B cell (primary cell): ENCODE measurements around the gene TPCN2. TPM values are rescaled to one million over a fixed set of nuclear protein-coding genes. Genes with fewer than 3 reads are reported as not detected.

ENCODE experiments used
- ATAC-seq: fragments of 200-7000 bp; cut with Tn5 transposase; one replicate; pipeline ENCODE4 v1.10.0; 2021; ENCODE audit warnings: low read depth, mild to moderate bottlenecking, moderate number of reproducible peaks, moderate library complexity
- CTCF ChIA-PET: fragments of 350-600 bp; sonication (Branson Sonifier 250); formaldehyde crosslinking; loops from one replicate; lab custom pipeline; 2021; ENCODE audit warnings: antibody characterized with exemption, inconsistent platforms; lab: Charles Lee
- POLR2A ChIA-PET: fragments of 350-600 bp; sonication (Branson Sonifier 250); formaldehyde crosslinking; loops from one replicate; lab custom pipeline; 2021; ENCODE audit warnings: antibody characterized with exemption; lab: Charles Lee
- DNase-seq: peaks from one replicate; pipeline ENCODE4 v3.0.0; 2013
- H2AFZ ChIP-seq: 2 replicates; pipeline ENCODE4 v1.6.1; 2012; ENCODE audit warnings: mild to moderate bottlenecking, low read depth, low read length; ENCODE audit not compliant: insufficient read depth, poor library complexity, severe bottlenecking
- H3K27ac ChIP-seq, 2 donors: 1 replicate in 1 of 2; 2 replicates in 1 of 2; pipeline ENCODE4 v1.5.1; 2012 to 2013; ENCODE audit warnings: low read length in 2 of 2, mild to moderate bottlenecking in 2 of 2, moderate library complexity in 1 of 2
- H3K27me3 ChIP-seq, 4 experiments: fragments of 200-600 bp in 1 of 4; sonication (generic) in 1 of 4; replicated peaks in 1 of 4; 1 replicate in 2 of 4; 2 replicates in 2 of 4; pipeline versions ENCODE4 v1.6.1 to v1.7.0; 2013 to 2016; ENCODE audit warnings: low read length in 3 of 4, mild to moderate bottlenecking in 2 of 4, mixed read lengths in 1 of 4, moderate library complexity in 1 of 4; ENCODE audit not compliant: insufficient read depth in 4 of 4, control insufficient read depth in 3 of 4; ENCODE audit errors: control extremely low read depth in 1 of 4
- H3K36me3 ChIP-seq, 2 experiments: replicated peaks in 1 of 2; 1 replicate in 1 of 2; 2 replicates in 1 of 2; pipeline versions ENCODE4 v1.6.1 to v1.7.1; 2013; ENCODE audit warnings: low read length in 1 of 2; ENCODE audit not compliant: insufficient read depth in 2 of 2, control insufficient read depth in 1 of 2; ENCODE audit errors: control extremely low read depth in 1 of 2, extremely low read depth in 1 of 2
- H3K4me1 ChIP-seq, 2 donors: fragments of 200-600 bp in 1 of 2; sonication (generic) in 1 of 2; 1 replicate in 1 of 2; 2 replicates in 1 of 2; pipeline versions ENCODE4 v1.5.1 to v1.6.1; 2013 to 2017; ENCODE audit warnings: low read length in 2 of 2; ENCODE audit not compliant: control insufficient read depth in 2 of 2, insufficient read depth in 2 of 2
- H3K4me2 ChIP-seq: replicated peaks from 2 replicates; pipeline ENCODE3; 2012; ENCODE audit warnings: mild to moderate bottlenecking, low read depth, low read length; ENCODE audit not compliant: poor library complexity, severe bottlenecking
- H3K4me3 ChIP-seq, 5 experiments: fragments of 200-600 bp in 1 of 5; sonication (generic) in 1 of 5; 1 replicate in 3 of 5; 2 replicates in 2 of 5; pipeline versions ENCODE4 v1.5.1 to v1.7.0; 2011 to 2016; ENCODE audit warnings: low read length in 4 of 5, mild to moderate bottlenecking in 4 of 5, low read depth in 2 of 5, control low read depth in 1 of 5, moderate library complexity in 1 of 5; ENCODE audit not compliant: insufficient read depth in 1 of 5; ENCODE audit errors: control extremely low read depth in 1 of 5, extremely low read depth in 1 of 5
- H3K79me2 ChIP-seq: fragments of 200-600 bp; sonication (generic); one replicate; pipeline ENCODE4 v1.6.0; 2016; ENCODE audit warnings: low read length; ENCODE audit not compliant: control insufficient read depth, insufficient read depth
- H3K9ac ChIP-seq: fragments of 200-600 bp; sonication (generic); 2 replicates; pipeline ENCODE4 v1.6.1; 2017; ENCODE audit warnings: mild to moderate bottlenecking, low read length, moderate library complexity
- H3K9me3 ChIP-seq, 3 donors: one replicate each; pipeline versions ENCODE4 v1.6.1 to v1.7.1; 2013; ENCODE audit warnings: low read length in 2 of 3; ENCODE audit not compliant: control insufficient read depth in 2 of 3, insufficient read depth in 1 of 3; ENCODE audit errors: control extremely low read depth in 1 of 3
- H4K20me1 ChIP-seq: 2 replicates; pipeline ENCODE4 v1.6.0; 2012; ENCODE audit warnings: mild to moderate bottlenecking, low read length; ENCODE audit not compliant: insufficient read depth, control insufficient read depth, poor library complexity, severe bottlenecking
- H3K27ac Mint-ChIP-seq: one replicate; pipeline ENCODE4 v1.8.0; 2021; ENCODE audit warnings: mixed read lengths
- H3K27me3 Mint-ChIP-seq: one replicate; pipeline ENCODE4 v1.8.0; 2021; ENCODE audit warnings: mixed read lengths
- H3K4me1 Mint-ChIP-seq: one replicate; pipeline ENCODE4 v1.8.0; 2021; ENCODE audit warnings: mixed read lengths
- H3K4me3 Mint-ChIP-seq: one replicate; pipeline ENCODE4 v1.8.0; 2021; ENCODE audit warnings: mixed read lengths
- H3K9me3 Mint-ChIP-seq: one replicate; pipeline ENCODE4 v1.8.0; 2022; ENCODE audit warnings: mixed read lengths; ENCODE audit not compliant: insufficient read depth
- EZH2 ChIP-seq: IDR thresholded peaks from 2 replicates; pipeline ENCODE4 v1.6.1; 2012; ENCODE audit warnings: borderline replicate concordance, low read depth, mild to moderate bottlenecking, moderate library complexity, low read length; ENCODE audit not compliant: insufficient read depth, poor library complexity, severe bottlenecking
- WGBS: methylation state at CpG from one replicate; pipeline ENCODE4 v1.1.5; 2013; ENCODE audit warnings: missing lambda C conversion rate; ENCODE audit not compliant: insufficient coverage; 5-methylcytosine and 5-hydroxymethylcytosine counted together
- intact Hi-C: fragments of 100-400 bp; cut with micrococcal nuclease; formaldehyde crosslinking; loops from one replicate; pipeline ENCODE4 v1.10.0; 2022
- polyA plus RNA-seq: library from polyadenylated mRNA; depleted of rRNA; stranded (reverse); fragments of >200 nt; gene quantifications from 2 replicates; pipeline ENCODE4 v1.2.3, GENCODE V29; 2012
- total RNA-seq, 2 donors: library from RNA; stranded (reverse); fragments of 120-200 nt in 1 of 2; gene quantifications; 1 replicate in 1 of 2; 2 replicates in 1 of 2; pipeline versions ENCODE4 v1.2.3 to v1.2.4, GENCODE V29; 2013 to 2022
- TF ChIP-seq, protein P1 (sequence below): fragments of 200-600 bp; IDR thresholded peaks from one replicate; pipeline ENCODE4 v1.8.0; 2022; ENCODE audit warnings: antibody characterized with exemption, mild to moderate bottlenecking

TPCN2 gene
- total and polyA plus RNA-seq, 2 donors (not counting 1 experiment from before 2014, with no cell fraction given), result 16.8 to 71.4 TPM

DNA sequence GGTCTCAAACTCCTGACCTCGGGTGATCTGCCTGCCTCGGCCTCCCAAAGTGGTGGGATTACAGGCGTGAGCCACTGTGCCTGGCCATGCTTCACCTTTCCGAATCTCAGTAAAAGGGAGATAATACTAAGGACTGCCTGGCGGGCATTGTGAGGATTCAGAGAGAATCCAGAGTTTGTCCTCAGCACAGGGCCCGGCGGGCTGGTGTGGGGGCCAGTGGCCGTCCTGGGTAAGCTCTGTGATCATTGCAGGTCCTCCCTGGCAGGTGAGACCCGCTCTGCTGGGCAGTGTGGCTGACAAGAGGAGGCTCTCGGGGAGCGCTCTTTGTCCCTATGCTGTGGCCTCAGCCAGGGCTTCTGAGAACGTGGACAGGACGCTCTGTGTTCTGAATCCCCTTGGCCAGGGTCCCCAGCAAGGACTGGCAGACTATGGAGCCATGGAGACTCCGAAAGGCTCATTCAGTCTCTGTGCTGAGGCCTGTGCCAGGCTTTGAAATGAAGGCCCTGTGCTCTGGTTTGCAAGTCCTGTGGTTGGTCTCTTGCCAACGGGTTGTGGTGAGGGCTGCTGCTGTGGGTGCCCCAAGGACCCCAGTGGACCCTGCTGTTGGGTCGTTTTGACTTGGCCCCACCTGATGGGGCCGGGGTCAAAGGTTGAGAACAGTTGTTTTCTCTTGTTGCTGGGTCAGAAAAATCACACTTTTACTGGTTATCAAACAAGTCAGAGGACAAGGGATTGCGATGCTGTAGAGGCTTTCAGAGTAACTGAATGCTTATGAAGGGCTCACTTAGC, 2.1 kb downstream of the TPCN2 start:
- Mint-ChIP-seq H3K9me3 (no peaks in the 10 kb centered on the region), H3K27me3 (no peaks in the 10 kb centered on the region), H3K27ac (peak overlapping the region; percentile 81), H3K4me1 (peaks cover 50% of the 10 kb centered on the region), H3K4me3 (peak overlapping the region; percentile 85)
- no peaks in the 10 kb centered on the region for H3K27me3 ChIP-seq
- TF ChIP-seq, protein P1, sequence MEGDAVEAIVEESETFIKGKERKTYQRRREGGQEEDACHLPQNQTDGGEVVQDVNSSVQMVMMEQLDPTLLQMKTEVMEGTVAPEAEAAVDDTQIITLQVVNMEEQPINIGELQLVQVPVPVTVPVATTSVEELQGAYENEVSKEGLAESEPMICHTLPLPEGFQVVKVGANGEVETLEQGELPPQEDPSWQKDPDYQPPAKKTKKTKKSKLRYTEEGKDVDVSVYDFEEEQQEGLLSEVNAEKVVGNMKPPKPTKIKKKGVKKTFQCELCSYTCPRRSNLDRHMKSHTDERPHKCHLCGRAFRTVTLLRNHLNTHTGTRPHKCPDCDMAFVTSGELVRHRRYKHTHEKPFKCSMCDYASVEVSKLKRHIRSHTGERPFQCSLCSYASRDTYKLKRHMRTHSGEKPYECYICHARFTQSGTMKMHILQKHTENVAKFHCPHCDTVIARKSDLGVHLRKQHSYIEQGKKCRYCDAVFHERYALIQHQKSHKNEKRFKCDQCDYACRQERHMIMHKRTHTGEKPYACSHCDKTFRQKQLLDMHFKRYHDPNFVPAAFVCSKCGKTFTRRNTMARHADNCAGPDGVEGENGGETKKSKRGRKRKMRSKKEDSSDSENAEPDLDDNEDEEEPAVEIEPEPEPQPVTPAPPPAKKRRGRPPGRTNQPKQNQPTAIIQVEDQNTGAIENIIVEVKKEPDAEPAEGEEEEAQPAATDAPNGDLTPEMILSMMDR, result no peak
- no peak for TF ChIP-seq EZH2
- POLR2A ChIA-PET, result no interaction called here
- intact Hi-C loops, result no loop called here
- no peak overlapping the region for H3K4me3 ChIP-seq
- no peak overlapping the region for H2AFZ ChIP-seq
- peak; percentile 20 for DNase-seq
- no peak overlapping the region for H3K9ac ChIP-seq
- peak overlapping the region in 1 of 2 donors; percentile 54 for H3K27ac ChIP-seq
- CTCF ChIA-PET, result no interaction called here
- peaks cover 34% of the 10 kb centered on the region for H3K79me2 ChIP-seq
- no peaks in the 10 kb centered on the region for H4K20me1 ChIP-seq
- H3K36me3 ChIP-seq, result peaks cover 0 to 6% of the 10 kb centered on the region in 2 experiments
- H3K9me3 ChIP-seq, result no peaks in the 10 kb centered on the region
- no peak for ATAC-seq
- peaks cover 26 to 69% of the 10 kb centered on the region in 2 donors for H3K4me1 ChIP-seq
- WGBS, result 90% methylated on average over 17 of the region's 18 CpGs
- H3K4me2 ChIP-seq, result no peak overlapping the region
